Stimulated activated CD8-positive, alpha-beta memory T cell treated with anti-CD3 and anti-CD28 coated beads, Interleukin-4, amount 100 ng/mL, for 24 hours (primary cell): Measurements from ENCODE around the gene PDIA6.
"Not testable (repeated sequence)": the region's sequence is repeated elsewhere in the genome, so short reads cannot be mapped to it uniquely, and the experiment has no call there.

Source experiments
- DNase-seq: peaks from one replicate; pipeline ENCODE4 v3.0.0-alpha.2; 2020; ENCODE audit warnings: low read depth

Gene PDIA6

GRCh38 chr2:10832203-10832936, 19.8 kb upstream of the PDIA6 start:
- peak; percentile 74 for DNase-seq

- no peak for DNase-seq
Observed at GRCh38 chr2:10831400-10831985, 18.9 kb upstream of the PDIA6 start.

DNA sequence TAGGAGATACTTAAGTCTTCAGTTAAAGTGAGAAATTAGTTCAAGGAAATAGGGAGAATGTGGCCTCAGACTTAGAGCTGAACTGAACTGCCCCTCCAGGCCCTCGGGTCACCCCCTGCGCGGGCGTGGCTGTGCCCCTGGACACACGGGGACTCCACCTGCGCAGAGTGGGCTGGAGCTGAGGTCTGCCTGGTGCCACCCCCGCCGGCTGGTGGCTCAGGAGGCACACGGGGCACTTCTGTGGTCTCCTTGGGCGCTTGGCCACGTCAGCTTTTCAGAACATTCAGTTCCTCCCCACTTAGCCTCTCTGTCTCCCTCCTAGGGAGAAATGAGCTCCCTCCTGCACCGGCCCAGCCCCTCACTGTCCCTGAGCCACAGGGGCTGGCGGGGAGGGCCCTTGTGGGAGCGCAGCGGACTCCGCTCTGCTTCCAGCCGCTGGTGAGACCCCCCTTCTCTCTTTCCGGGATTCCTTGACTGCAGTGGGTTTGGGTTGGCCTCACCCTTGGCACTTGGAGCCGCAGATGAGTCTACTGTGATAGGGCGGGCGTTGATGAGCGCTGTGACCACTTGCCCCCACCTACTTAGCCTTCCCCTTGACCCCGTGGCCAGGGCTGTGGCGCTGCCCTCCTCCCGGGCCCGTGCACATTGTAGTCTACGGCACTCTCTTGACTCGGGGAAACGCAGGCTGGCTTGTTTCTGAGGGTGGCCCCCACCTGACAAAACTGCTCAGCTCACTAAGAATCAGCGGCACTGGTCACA, 18.2 kb upstream of the PDIA6 start:
- DNase-seq: no peak

DNA sequence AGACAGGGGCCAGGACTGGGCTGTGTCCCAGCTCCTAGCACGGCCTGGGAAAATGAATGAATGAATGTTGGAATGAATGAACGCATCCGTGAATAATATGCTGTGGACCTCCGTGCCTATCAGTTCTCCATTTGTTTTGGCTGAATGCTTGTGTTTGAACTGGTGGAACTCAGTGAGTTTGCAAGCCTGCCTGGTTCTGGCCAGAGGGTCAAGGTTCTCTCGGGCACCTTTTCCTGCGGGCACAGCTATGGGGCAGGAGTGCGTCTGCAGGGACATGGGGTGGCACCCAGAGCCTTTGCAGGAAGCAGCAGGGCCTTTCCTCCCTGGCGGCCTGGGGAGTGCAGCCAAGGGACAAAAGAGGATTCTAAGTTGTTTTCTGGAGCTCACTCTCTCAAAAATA, 17.6 kb upstream of the PDIA6 start:
- DNase-seq: no peak

DNA sequence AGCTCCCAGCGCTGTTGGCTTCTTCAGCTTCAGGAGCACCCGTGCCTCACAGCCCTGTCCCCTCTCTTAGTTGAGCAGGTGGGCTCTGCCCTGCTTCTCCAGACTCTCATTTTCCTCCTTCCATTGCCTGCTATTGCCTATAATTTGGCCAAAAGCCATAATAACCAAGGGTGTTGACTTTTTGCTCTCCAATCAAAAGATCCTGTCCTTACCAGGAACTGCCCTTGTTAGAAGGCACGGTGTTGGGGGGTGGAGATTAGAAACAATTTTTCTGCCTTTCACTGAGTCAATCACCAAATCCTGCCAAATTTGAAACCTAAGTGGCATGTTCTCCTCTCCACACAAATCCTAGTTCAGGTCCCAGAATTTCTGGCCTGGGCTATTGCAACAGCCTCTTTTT, 16.7 kb upstream of the PDIA6 start:
- no peak for DNase-seq

DNA sequence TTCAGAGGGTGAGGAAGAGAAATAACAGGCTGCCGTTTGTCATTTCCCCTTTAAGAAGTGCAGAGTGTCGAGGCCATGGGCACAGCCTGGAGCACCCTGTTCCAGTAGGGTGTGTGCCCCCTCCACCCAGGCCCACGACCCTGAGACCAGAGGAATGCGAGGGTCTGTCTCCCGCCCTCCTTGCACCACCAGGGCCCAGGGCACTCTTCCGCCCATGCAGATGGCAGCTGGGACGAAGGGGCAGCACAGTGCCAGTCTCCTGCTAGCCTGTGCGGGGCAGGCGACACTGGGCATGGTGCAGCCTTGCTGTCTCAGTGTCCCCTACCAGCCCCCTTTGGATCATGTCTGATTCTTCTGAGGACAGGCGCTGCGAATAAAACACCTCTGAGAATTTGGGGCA, 15.8 kb upstream of the PDIA6 start:
- DNase-seq: no peak

DNA sequence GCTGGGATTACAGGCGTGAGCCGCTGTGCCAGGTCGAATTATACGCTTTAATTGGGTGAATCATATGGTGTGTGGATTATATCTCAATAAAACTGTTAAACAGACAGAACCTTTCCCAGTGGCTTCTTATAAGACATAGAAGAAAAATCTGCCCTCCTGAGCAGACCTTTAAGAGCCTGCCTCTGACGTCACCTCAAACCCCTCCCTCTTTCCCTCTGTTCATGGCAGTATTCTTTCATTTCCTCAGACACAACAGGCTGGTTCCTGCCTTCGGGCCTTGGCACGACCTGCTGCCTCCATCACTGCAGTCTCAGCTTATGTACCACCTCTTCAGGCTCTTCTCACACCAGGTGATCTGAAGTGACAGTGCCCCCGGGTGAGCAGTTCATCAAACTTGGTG, 14.0 kb upstream of the PDIA6 start:
- DNase-seq: no peak

DNA sequence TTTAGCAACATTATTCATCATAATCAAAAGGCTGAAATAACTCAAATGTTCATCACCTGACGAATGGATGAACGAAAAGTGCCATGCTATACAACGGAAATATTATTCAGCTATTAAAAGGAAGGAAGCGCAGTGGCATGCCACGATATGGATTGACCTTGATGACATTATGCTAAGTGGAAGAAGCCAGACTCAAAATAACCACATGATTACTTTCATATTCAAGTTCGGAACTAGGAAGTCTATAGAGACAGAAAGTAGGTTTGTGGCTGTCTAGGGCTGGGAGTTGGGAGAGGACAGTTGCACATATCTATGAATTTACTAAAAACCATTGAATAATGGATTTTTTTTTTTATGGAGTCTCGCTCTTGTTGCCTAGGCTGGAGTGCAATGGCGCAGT, 13.4 kb upstream of the PDIA6 start:
- no peak for DNase-seq

DNA sequence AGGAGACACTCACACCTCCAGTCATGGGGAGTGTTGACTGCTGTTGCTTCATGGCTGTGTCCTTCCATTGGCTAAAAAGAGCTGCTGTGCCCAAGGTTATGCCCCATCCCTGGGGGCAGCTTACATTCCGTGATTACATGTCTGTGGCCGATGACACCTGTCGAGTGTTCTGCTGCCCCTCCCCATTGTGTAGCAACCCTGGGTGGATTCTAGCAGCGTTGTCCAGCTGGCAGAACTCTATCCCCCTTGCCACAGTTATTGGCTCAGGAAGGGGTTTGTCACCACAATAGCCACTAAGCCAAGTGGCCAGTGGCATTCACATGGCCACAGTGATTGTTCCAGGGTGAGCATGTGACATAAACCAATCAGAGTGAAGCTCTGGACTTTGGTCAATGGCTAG, 11.6 kb upstream of the PDIA6 start:
- DNase-seq: no peak

DNA sequence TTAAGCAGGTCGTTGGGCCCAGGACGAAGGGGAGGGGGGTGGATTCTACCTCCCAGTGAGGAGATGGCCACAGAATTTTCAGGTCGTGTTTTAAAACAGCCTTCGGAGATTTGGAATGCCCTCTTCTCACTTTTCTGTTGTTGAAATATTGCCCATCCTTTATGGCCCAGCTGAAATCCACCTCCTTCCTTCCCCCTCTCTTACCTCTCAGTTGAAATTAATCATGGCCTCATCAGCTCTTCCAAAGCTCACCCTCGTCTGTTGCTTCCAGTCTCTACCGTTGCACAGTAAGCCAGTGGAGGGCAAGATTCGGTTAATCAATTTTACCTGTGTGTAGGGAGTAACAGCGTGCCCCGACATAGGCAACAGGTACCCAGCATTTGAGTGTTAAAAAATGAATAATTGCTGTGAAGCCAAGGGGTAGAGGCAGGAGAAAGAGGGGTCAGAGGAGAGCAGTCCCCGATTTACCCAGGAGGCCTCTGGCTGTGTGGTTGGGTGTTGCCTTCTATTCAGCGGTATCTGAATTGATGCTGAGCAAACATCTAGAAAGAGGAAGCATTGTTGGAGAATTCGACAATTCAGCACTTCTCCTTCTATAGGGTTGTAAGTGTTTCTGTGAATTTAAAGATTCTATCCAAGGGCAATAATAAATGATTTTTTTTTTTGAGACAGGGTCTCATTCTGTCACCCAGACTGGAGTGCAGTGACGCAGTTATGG, 8.6 kb upstream of the PDIA6 start:
- DNase-seq: no peak

- no peak for DNase-seq
Observed at GRCh38 chr2:10820562-10820961, 8.0 kb upstream of the PDIA6 start.

DNA sequence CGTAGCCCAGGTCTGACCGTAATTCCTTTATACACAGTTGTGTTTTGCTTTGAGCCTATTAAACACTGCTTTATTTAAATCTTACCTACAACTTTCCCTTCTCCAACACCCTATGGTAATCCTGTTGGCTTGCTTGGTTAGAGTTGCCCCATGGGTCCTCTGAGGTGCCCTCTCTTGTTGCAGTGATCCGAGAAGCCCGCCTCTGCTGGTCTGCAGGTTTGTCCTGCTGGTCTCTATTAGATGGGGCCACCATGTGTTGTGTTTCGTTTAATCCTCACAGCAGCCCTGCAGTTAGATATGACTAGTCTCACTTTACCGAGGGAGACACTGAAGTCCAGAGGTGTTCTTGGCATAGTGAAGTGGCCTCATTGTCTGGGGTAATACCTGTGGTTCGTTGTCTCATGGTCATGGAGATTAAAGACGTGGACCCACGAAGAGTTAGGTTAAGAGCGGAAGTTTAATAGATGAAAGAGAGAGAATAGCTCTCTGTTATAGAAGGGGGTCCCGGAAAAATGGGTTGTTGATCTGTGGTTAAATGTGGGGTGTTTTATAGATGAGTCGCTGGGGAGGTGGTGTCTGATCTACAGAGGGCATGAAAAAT, 7.2 kb upstream of the PDIA6 start:
- DNase-seq: no peak

DNA sequence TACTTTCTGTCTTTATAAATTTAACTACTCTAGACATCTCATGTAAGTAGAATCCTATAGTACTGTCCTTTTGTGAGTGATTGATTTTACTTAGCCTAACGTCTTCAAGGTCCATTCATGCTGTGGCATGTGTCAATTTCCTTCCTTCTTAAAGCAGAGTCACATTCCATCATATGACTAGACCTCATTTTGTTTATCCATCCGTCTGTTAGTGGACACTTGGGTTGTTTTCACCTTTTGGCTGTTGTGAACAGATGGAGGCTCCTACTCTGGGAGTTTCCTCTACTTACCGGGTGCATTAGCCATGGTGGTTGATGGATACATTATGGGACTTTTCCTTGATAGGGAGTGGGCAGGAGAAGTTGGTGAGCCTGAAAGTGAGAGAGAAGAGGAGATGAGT, 6.4 kb upstream of the PDIA6 start:
- no peak for DNase-seq

DNA sequence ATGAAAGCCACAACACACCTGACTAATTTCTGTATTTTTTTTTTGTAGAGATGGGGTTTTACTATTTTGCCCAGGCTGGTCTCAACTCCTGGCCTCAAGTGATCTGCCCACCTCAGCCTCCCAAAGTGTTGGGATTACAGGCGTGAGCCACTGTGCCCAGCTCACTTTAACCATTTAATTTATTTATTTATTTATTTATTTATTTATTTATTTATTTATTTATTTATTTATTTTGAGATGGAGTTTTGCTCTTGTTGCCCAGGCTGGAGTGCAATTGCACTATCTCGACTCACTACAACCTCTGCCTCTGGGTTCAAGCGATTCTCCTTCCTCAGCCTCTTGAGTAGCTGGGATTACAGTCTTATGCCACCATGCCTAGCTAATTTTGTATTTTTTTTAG, 5.7 kb upstream of the PDIA6 start:
- not testable (repeated sequence) for DNase-seq

GRCh38 chr2:10817413-10817812, 4.8 kb upstream of the PDIA6 start:
- no peak for DNase-seq

- DNase-seq: no peak
Observed at GRCh38 chr2:10814571-10815331, 2.2 kb upstream of the PDIA6 start.

DNA sequence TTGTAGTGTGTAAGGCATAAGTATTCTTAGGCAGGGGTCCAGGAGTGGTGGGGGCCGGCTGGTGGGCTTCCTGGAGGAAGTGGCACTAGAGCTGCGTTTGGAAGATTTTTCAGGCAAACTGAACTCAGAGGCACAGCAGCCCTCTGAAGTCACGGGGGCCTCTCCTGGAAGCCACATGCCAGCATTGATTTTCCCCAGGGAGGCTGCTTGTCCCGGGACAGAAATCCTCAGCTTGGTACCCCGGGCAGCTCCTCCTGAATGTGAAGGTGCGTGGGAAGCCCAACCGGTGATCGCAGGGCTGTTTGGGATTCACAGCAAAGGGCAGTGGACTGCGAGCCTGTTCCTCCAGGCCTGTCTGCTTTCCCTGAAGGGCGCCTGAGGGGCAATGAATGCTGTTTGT, 1.6 kb upstream of the PDIA6 start:
- DNase-seq: no peak

GRCh38 chr2:10813163-10814138, 866 bp upstream of the PDIA6 start:
- DNase-seq: not testable (repeated sequence)

DNA sequence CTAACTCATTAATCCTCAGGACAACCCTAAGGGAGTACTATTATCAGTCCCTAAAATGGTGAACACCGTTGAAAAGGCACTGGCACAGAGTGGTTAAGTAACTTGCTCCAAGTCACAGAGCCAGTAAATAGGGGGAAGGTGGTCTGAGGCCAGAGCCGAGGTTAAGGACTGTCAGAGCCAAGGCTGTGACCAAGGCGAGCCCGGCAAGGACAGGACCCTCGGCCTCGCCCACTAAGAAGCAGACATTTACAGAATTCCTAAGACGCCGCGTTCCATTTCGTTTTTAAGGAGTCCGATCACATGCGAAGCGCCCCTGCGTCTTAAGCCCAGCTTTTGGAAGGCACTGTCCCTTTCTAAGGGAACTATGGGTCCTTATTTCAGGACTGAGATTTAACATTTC, 1.1 kb downstream of the PDIA6 start:
- DNase-seq: no peak
